NCI-H2029 (cell line): Measurements from ENCODE around the gene FBXW11.
"Not testable (repeated sequence)": the region's sequence is repeated elsewhere in the genome, so short reads cannot be mapped to it uniquely, and the experiment has no call there.

Experiments used
- DNase-seq: peaks from one replicate; lab custom pipeline; 2025; lab: John Stamatoyannopoulos, UW

Gene FBXW11

GRCh38 chr5:171954721-171955120 lies 51.7 kb downstream of the FBXW11 start:
- no peak for DNase-seq

GRCh38 chr5:171953860-171954701 lies 52.4 kb downstream of the FBXW11 start:
- no peak for DNase-seq

- DNase-seq, result no peak
These were observed 54.4 kb downstream of the FBXW11 start for GRCh38 chr5:171952021-171952420.

GRCh38 chr5:171951218-171951617 lies 55.2 kb downstream of the FBXW11 start:
- no peak for DNase-seq

- DNase-seq, result no peak
These were observed 60.2 kb downstream of the FBXW11 start for GRCh38 chr5:171946000-171946781.

- DNase-seq, result no peak
These were observed 61.0 kb downstream of the FBXW11 start for GRCh38 chr5:171945476-171945875.

GRCh38 chr5:171945066-171945465 lies 61.4 kb downstream of the FBXW11 start:
- DNase-seq, result no peak

GRCh38 chr5:171942112-171942516 lies 64.3 kb downstream of the FBXW11 start:
- DNase-seq, result not testable (repeated sequence)

GRCh38 chr5:171941675-171942074 lies 64.8 kb downstream of the FBXW11 start:
- not testable (repeated sequence) for DNase-seq

- DNase-seq, result not testable (repeated sequence)
These were observed 65.2 kb downstream of the FBXW11 start for GRCh38 chr5:171941275-171941674.

GRCh38 chr5:171939951-171940350 lies 66.5 kb downstream of the FBXW11 start:
- DNase-seq, result no peak

GRCh38 chr5:171938358-171938757 lies 68.1 kb downstream of the FBXW11 start:
- no peak for DNase-seq

GRCh38 chr5:171937351-171937750 lies 69.1 kb downstream of the FBXW11 start:
- no peak for DNase-seq

GRCh38 chr5:171934586-171934985 lies 71.9 kb downstream of the FBXW11 start:
- DNase-seq, result no peak

GRCh38 chr5:171931163-171931562 lies 75.3 kb downstream of the FBXW11 start:
- no peak for DNase-seq

GRCh38 chr5:171927345-171927941 lies 79.0 kb downstream of the FBXW11 start:
- no peak for DNase-seq

- DNase-seq, result no peak
These were observed 80.1 kb downstream of the FBXW11 start for GRCh38 chr5:171926311-171926710.

GRCh38 chr5:171924493-171925122 lies 81.8 kb downstream of the FBXW11 start:
- DNase-seq, result no peak

GRCh38 chr5:171920765-171921391 lies 85.6 kb downstream of the FBXW11 start:
- no peak for DNase-seq

- not testable (repeated sequence) for DNase-seq
These were observed 90.7 kb downstream of the FBXW11 start for GRCh38 chr5:171915700-171916099.

GRCh38 chr5:171914726-171915338 lies 91.6 kb downstream of the FBXW11 start:
- DNase-seq, result no peak

- DNase-seq, result no peak
These were observed 92.5 kb downstream of the FBXW11 start for GRCh38 chr5:171913987-171914273.
